ENCODE data around the gene EPHB1.

- TF ChIP-seq CTCF (IDR thresholded peaks at IDR 0.05) (no peak), POLR2A (IDR thresholded peaks at IDR 0.05) (no peak), EP300 (IDR thresholded peaks at IDR 0.05; ENCODE audit: low read depth) (no peak)
Observed at GRCh38 chr3:135148398-135149020, 353.4 kb downstream of the EPHB1 start.

All from transverse colon (tissue), 3 donors.